Motor neuron (in vitro differentiated cells): ENCODE measurements around the gene SERF1A. TPM values are rescaled to one million over a fixed set of nuclear protein-coding genes. Genes with fewer than 3 reads are reported as not detected.
"Not testable (repeated sequence)": the region's sequence is repeated elsewhere in the genome, so short reads cannot be mapped to it uniquely, and the experiment has no call there.

Source experiments
- ATAC-seq, 8 experiments: fragments of 200-7000 bp; cut with Tn5 transposase; replicated peaks in 6 of 8; 2 replicates each; pipeline ENCODE4 v1.8.0; 2021; ENCODE audit warnings: mild to moderate bottlenecking in 8 of 8, moderate library complexity in 8 of 8
- H3K27ac ChIP-seq, 2 donors: fragments of 250-450 bp; sonication (Bioruptor Pico); 2 replicates each; pipeline ENCODE4 v1.9.0; 2021; ENCODE audit warnings: antibody characterized with exemption in 2 of 2, mild to moderate bottlenecking in 2 of 2, moderate library complexity in 1 of 2
- H3K4me1 ChIP-seq, 2 donors: fragments of 250-450 bp; sonication (Bioruptor Pico); replicated peaks in 1 of 2; 2 replicates each; pipeline ENCODE4 v1.6.1; 2021; ENCODE audit warnings: antibody characterized with exemption in 2 of 2, mild to moderate bottlenecking in 2 of 2, moderate library complexity in 1 of 2
- H3K4me3 ChIP-seq, 5 donors: fragments of 250-450 bp; sonication (Bioruptor Pico); 2 replicates each; pipeline ENCODE4 v1.9.0; 2021; ENCODE audit warnings: antibody characterized with exemption in 5 of 5, mild to moderate bottlenecking in 5 of 5, moderate library complexity in 4 of 5
- WGBS, 10 experiments: fragments of 450-650 bp; shearing (Covaris generic); methylation state at CpG; one replicate each; pipeline ENCODE4 v1.0.0; 2022; 5-methylcytosine and 5-hydroxymethylcytosine counted together
- in situ Hi-C, 9 experiments: fragments of 400-800 bp; cut with MboI; loops; one replicate each; pipeline ENCODE4 v1.15.0; 2021; ENCODE audit warnings: low sequenced_read_pairs in 9 of 9, low pct_unique_long_range_greater_than_20kb in 2 of 9; ENCODE audit not compliant: unreplicated experiment in 9 of 9
- total RNA-seq, 8 experiments: library from RNA; unstranded; fragments of 300-600 nt; gene quantifications; 2 replicates each; pipeline versions ENCODE4 v1.2.3 to v1.2.4, GENCODE V29; 2022

The SERF1A gene
- total RNA-seq, result 10 to 100 TPM in 7 of 8 experiments, 1 to 10 TPM in 1; 5.2 to 17.9 (median 14.0) TPM

DNA sequence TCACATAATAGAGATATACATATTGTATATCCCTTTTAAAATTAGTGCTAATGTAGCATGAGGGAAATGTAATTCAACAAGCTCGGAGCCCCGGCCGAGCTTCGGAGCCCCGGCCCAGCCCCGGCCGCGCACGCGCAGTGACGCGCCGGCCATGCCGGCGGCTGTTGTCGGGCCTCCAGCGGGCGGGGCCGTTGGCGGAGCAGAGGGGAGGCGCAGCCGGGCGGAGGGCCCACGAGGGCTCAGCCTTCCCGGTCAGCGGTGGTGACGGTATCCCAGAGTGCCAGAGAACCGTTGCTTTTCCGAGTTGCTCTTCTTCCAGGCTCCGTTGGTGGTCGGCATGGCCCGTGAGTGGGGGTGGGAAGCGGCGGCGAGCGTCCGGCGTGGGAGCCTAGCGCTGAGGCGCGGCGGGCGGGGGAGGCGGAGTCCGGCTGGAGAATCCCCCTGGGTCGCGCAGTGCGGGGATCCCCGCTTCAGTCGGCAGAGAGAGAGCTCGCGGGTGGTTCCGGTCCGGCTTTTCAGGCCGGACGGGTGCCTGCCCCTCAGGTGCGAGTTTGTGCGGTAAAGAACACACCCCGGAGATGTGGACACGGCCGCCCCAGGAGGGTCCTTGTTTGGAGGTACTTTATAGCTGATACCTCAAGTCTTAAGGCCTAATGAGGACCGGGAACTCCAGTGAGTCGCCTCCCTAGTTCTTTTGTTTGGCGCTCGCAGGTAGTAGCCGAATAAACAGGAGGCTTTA, at the start of gene SERF1A:
TSS of gene SERF1A (plus strand) at position 137 of the 739 bp plus-strand sequence. CDS start at position 338, 201 bp downstream.
- WGBS, 10 experiments, result no CpG with 5 or more reads among the region's 66 CpGs
- H3K4me3 ChIP-seq, in situ Hi-C loops, H3K27ac ChIP-seq, H3K4me1 ChIP-seq: not testable (repeated sequence)
- ATAC-seq, result peak; percentile 92 to 96 (median 96)

DNA sequence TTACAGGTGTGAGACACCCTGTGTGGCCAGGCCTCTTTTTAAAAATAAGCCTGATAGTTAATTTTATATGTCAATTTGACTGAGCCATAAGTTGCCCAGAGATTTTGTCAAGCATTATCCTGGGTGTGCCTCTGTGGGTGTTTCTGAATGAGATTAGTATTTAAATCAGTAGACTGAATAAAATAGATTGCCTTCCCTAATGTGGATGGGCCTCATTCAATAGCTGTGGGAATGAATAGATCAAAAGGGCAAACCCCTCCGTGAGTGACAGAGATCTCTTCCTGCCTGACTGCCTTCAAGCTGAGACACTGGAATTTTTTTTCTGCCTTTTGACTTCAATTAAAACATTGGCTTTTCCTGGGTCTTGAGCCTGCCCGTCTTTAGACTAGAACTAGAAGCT, 33.7 kb upstream of the SERF1A start:
- WGBS, 10 experiments, result no CpG with 5 or more reads among the region's 2 CpGs
- H3K4me3 ChIP-seq, H3K4me1 ChIP-seq, H3K27ac ChIP-seq, in situ Hi-C loops: not testable (repeated sequence)
- ATAC-seq, result peak in 5 of 8 experiments; percentile 42 to 83 (median 74)

- H3K4me1 ChIP-seq, H3K27ac ChIP-seq, in situ Hi-C loops, H3K4me3 ChIP-seq: not testable (repeated sequence)
- no CpG with 5 or more reads among the region's 1 CpG for WGBS, 10 experiments
- peak in 6 of 8 experiments; percentile 15 to 78 (median 50) for ATAC-seq
These were observed 29.8 kb upstream of the SERF1A start for GRCh38 chr5:70870626-70871025.

GRCh38 chr5:70896076-70896475, 4.4 kb upstream of the SERF1A start:
- no CpG with 5 or more reads among the region's 2 CpGs for WGBS, 10 experiments
- H3K4me3 ChIP-seq, in situ Hi-C loops, ATAC-seq, H3K4me1 ChIP-seq, H3K27ac ChIP-seq: not testable (repeated sequence)

DNA sequence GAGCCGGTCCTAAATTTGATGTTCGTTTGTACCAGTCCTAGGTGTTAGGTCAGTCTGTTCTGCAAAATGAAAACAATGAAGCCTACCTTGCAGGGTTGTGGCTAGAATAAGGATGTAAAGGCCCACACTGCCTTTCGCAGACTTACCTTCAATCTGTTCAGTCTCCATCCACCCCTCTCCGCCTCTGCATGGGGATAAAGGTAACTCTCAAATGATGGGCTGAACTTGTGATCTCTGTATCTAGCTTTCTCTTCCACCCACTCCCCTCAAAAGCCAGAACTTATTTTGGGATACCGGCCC, 753 bp downstream of the SERF1A start:
- H3K27ac ChIP-seq, in situ Hi-C loops, H3K4me3 ChIP-seq, H3K4me1 ChIP-seq: not testable (repeated sequence)
- no CpG with 5 or more reads among the region's 5 CpGs for WGBS, 10 experiments
- ATAC-seq, result peak in 2 of 8 experiments; percentile 22 to 26

DNA sequence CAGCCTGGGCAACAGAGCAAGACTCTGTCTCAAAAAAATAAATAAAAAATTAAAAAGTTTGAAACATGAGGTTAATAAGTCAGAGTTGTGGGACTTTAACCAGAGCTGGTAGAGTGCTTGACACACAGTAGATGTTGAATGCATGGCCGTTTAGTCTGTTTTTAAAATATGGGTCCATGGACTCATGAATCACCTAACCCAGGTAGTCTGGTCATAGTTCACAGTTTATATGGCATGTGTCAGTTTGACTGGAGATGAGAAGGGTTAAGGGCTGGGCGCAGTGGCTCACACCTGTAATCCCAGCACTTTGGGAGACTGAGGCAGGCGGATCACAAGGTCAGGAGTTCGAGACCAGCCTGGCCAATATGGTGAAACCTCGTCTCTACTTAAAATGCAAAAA, 6.2 kb downstream of the SERF1A start:
- H3K4me1 ChIP-seq, H3K4me3 ChIP-seq, in situ Hi-C loops, ATAC-seq, H3K27ac ChIP-seq: not testable (repeated sequence)
- no CpG with 5 or more reads among the region's 5 CpGs for WGBS, 10 experiments

GRCh38 chr5:70916829-70917228, 16.4 kb downstream of the SERF1A start:
- H3K4me1 ChIP-seq, H3K27ac ChIP-seq, in situ Hi-C loops, H3K4me3 ChIP-seq: not testable (repeated sequence)
- peak in 1 of 8 experiments; percentile 18 for ATAC-seq

DNA sequence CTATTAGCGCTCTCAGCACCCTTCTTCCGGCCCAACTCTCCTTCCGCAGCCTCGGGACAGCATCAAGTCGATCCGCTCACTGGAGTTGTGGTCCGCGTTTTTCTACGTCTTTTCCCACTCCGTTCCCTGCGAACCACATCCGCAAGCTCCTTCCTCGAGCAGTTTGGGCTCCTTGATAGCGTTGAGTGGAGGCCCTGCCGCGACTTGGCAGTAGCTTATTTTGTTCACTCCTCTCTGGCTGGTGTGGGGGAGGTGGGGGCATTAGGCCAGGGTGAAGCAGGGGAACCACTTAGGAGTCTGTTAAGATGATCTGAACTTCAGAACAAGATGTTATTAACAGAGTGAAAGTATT, 24.7 kb downstream of the SERF1A start:
- peak in 5 of 8 experiments; percentile 37 to 79 (median 70) for ATAC-seq
- H3K4me1 ChIP-seq, result not testable (repeated sequence)

GRCh38 chr5:70931709-70932368, 31.4 kb downstream of the SERF1A start:
- in situ Hi-C loops, H3K4me3 ChIP-seq, H3K4me1 ChIP-seq, H3K27ac ChIP-seq: not testable (repeated sequence)
- no CpG with 5 or more reads among the region's 6 CpGs for WGBS, 10 experiments
- ATAC-seq, result peak in 6 of 8 experiments; percentile 29 to 72 (median 50)

More for the DNA sequence above, 24.7 kb downstream of the SERF1A start:
- H3K4me3 ChIP-seq, in situ Hi-C loops, H3K27ac ChIP-seq: not testable (repeated sequence)
- no CpG with 5 or more reads among the region's 16 CpGs for WGBS, 10 experiments

DNA sequence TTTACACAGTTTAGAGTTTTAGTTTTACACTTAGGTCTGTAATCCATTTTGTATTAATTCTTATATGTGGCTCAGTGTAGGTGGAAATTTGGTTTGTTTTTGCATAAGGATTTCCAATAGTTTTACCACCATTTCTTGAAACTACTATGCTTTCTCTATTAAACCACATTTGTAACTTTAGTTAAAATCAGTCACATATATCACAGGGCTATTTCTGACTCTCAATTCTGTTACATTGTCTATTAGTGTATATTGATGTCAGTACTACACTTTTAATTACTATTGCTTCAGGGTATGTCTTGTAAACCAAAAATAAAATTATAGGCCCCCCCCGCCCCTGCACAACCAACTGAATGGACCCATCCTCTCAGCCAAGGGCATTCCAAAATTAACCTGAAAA, 32.1 kb downstream of the SERF1A start:
- H3K4me3 ChIP-seq, in situ Hi-C loops, H3K27ac ChIP-seq, ATAC-seq, H3K4me1 ChIP-seq: not testable (repeated sequence)
- no CpG with 5 or more reads among the region's 1 CpG for WGBS, 10 experiments

DNA sequence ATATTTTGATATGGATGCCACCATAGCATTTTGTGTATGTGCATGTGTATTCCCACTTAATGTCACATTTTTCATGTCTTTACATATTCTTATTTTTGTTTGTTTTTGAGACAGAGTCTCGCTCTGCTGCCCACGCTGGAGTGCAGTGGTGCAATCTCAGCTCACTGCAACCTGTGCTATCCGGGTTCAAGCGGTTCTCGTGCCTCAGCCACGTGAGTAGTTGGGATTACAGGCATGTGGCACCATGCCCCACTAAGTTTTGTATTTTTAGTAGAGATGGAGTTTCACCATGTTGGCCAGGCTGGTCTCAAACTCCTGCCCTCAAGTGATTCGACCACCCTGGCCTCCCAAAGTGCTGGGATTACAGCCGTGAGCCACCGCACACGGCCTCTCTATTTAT, 52.6 kb downstream of the SERF1A start:
- H3K27ac ChIP-seq, H3K4me3 ChIP-seq, in situ Hi-C loops, ATAC-seq, H3K4me1 ChIP-seq: not testable (repeated sequence)
- no CpG with 5 or more reads among the region's 10 CpGs for WGBS, 10 experiments
